Astrocyte of the hippocampus (primary cell): Measurements from ENCODE around the gene CDH4.

Source experiments
- DNase-seq: peaks from one replicate; pipeline ENCODE4 v3.0.0; 2011; ENCODE audit warnings: low read depth, low spot score

CDH4 gene

GRCh38 chr20:61779176-61779965 lies 527.3 kb downstream of the CDH4 start:
- no peak for DNase-seq

- DNase-seq = no peak
Observed at GRCh38 chr20:61780066-61780465, 528.0 kb downstream of the CDH4 start.

GRCh38 chr20:61784801-61785566 lies 532.9 kb downstream of the CDH4 start:
- DNase-seq = no peak

- DNase-seq = no peak
Observed at GRCh38 chr20:61785567-61785816, 533.4 kb downstream of the CDH4 start.

GRCh38 chr20:61786230-61786629 lies 534.2 kb downstream of the CDH4 start:
- peak; percentile 34 for DNase-seq

- no peak for DNase-seq
Observed at GRCh38 chr20:61788343-61788742, 536.3 kb downstream of the CDH4 start.

- no peak for DNase-seq
Observed at GRCh38 chr20:61789329-61789728, 537.3 kb downstream of the CDH4 start.

- DNase-seq = no peak
Observed at GRCh38 chr20:61790116-61790827, 538.2 kb downstream of the CDH4 start.

- no peak for DNase-seq
Observed at GRCh38 chr20:61791995-61792394, 539.9 kb downstream of the CDH4 start.

- no peak for DNase-seq
Observed at GRCh38 chr20:61795669-61796630, 543.9 kb downstream of the CDH4 start.

GRCh38 chr20:61796738-61797137 lies 544.7 kb downstream of the CDH4 start:
- DNase-seq = no peak

- DNase-seq = peak; percentile 62
Observed at GRCh38 chr20:61797200-61797599, 545.1 kb downstream of the CDH4 start.

GRCh38 chr20:61797971-61798411 lies 545.9 kb downstream of the CDH4 start:
- no peak for DNase-seq

- no peak for DNase-seq
Observed at GRCh38 chr20:61798632-61799031, 546.6 kb downstream of the CDH4 start.

GRCh38 chr20:61799394-61799923 lies 547.4 kb downstream of the CDH4 start:
- DNase-seq = no peak

GRCh38 chr20:61799928-61800327 lies 547.9 kb downstream of the CDH4 start:
- DNase-seq = no peak

GRCh38 chr20:61800359-61801064 lies 548.5 kb downstream of the CDH4 start:
- DNase-seq = no peak

GRCh38 chr20:61801065-61801360 lies 549.0 kb downstream of the CDH4 start:
- no peak for DNase-seq

- no peak for DNase-seq
Observed at GRCh38 chr20:61801428-61801827, 549.4 kb downstream of the CDH4 start.

GRCh38 chr20:61801857-61802442 lies 549.9 kb downstream of the CDH4 start:
- DNase-seq = no peak
